LNCAP (cell line): Measurements from ENCODE around the gene SH3TC1.

ENCODE experiments used
- CTCF ChIP-seq: fragments of 450-650 bp; IDR thresholded peaks from 2 replicates; pipeline ENCODE4 v1.5.1; 2017; ENCODE audit warnings: mild to moderate bottlenecking

SH3TC1 gene

GRCh38 chr4:8238515-8239053 is 39.5 kb downstream of the SH3TC1 start:
- TF ChIP-seq CTCF, result no peak

GRCh38 chr4:8239226-8239625 is 40.1 kb downstream of the SH3TC1 start:
- TF ChIP-seq CTCF, result no peak

- no peak for TF ChIP-seq CTCF
These were observed 40.6 kb downstream of the SH3TC1 start for GRCh38 chr4:8239661-8240060.

- no peak for TF ChIP-seq CTCF
These were observed 41.3 kb downstream of the SH3TC1 start for GRCh38 chr4:8240211-8241041.

- no peak for TF ChIP-seq CTCF
These were observed 42.2 kb downstream of the SH3TC1 start for GRCh38 chr4:8241211-8241779.

DNA sequence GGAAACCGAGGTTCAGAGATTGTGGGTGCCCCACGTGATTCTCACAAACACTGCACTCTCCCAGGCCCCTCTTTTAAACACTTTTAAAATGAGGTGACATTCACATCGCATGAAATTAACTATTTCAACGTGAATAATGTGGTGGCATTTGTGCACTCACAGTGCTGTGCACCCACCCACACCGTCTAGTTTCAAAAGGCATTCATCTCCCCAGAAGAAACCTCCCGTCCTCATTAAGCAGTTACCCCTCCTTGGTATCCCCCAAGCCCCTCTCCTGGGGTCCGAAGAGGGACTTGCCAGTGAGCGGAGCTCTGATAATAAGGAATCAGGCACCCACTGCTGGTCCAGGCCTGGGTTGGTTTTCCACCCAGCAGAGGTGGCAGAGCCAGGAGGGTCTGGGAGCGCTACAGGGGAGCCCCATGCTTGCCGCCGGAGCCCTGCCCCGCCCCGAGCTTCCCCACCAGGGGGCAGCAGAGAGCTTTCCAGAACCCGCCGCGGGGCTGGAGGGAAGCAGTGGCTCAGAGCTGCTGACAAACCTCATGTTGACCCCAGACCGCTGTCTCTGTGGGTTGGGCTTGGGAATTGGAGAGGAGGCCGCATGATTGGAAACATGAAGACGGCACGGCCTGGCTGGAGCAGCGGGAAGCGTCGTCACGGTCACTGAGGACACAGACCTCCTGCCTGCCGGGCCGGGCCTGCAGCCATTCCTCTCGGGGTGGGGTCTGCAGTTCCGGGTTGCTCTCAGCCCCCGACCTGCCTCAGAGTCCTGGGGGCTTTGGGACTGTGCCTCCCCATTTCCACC is 43.0 kb downstream of the SH3TC1 start:
- peak; percentile 94 for TF ChIP-seq CTCF

- TF ChIP-seq CTCF, result no peak
These were observed 43.9 kb downstream of the SH3TC1 start for GRCh38 chr4:8242782-8243560.
